ENCODE measurements around the gene PHETA2.

- TF ChIP-seq SRF (IDR thresholded peaks at IDR 0.05; ENCODE audit: low read depth, low read length) (no peak), EGR1 (IDR thresholded peaks at IDR 0.05; ENCODE audit: borderline replicate concordance, low read depth, low read length) (no peak), CTCF (IDR thresholded peaks at IDR 0.05; ENCODE audit: control extremely low read depth in 1 of 3, insufficient read depth in 1 of 3, low read depth in 1 of 3, low read length in 3 of 3) (no peak), KDM1A (IDR thresholded peaks at IDR 0.05; ENCODE audit: borderline replicate concordance, low read length) (no peak), POLR2AphosphoS5 (IDR thresholded peaks at IDR 0.05; ENCODE audit: low read depth, low read length) (no peak)
Observed at GRCh38 chr22:42066126-42066761, 7.8 kb upstream of the PHETA2 start.

Measured in H1 (cell line).